HG03108 (cell line): ENCODE data around the gene EGR1.

ENCODE experiments used
- ATAC-seq: cut with Tn5 transposase; IDR thresholded peaks from one replicate; pipeline ENCODE4 v1.9.1; 2021; ENCODE audit warnings: moderate library complexity; ENCODE audit not compliant: unreplicated experiment

EGR1 gene

GRCh38 chr5:138452720-138453119 is 12.6 kb upstream of the EGR1 start:
- no peak for ATAC-seq

DNA sequence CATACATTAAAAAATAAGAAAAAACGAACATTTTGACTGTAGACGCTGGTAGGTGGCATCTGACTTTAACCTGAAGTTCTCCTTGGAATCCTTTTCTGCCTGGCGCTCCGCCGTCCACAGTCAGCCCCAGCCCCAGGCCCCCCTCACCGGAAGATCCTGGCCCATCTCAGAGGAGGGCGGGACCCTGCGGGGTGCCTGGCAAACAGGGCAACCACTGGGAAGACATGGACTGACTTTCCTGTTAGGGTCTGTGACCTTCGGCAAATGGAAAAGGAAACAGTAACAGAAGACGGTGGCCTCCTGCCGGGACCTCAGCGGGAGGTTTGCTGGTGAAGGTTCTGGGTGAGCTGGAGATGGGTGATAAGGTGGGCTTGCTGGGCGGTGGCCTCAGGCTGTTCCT is 11.7 kb upstream of the EGR1 start:
- ATAC-seq: no peak

DNA sequence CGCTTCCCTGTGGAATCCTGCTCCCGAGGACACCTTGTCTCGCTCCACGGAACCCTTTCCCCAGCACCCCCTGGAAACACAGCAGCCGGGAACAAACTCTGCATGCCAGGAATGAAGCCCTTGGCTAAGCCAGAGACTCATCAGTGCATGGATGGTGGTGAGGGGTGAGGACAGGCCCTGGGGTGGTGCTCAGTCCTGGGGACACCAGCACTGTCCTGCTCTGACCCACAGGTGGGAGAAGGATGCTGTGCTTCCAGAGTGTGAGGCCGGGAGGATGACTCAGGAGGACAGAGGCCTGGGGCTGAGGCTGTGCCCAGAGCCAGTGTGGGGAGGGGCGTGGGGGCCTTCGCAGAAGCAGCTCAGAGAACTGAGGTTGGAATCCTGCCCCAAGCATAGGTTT is 11.2 kb upstream of the EGR1 start:
- no peak for ATAC-seq

- ATAC-seq: no peak
Observed at GRCh38 chr5:138455232-138455930, 9.9 kb upstream of the EGR1 start.

DNA sequence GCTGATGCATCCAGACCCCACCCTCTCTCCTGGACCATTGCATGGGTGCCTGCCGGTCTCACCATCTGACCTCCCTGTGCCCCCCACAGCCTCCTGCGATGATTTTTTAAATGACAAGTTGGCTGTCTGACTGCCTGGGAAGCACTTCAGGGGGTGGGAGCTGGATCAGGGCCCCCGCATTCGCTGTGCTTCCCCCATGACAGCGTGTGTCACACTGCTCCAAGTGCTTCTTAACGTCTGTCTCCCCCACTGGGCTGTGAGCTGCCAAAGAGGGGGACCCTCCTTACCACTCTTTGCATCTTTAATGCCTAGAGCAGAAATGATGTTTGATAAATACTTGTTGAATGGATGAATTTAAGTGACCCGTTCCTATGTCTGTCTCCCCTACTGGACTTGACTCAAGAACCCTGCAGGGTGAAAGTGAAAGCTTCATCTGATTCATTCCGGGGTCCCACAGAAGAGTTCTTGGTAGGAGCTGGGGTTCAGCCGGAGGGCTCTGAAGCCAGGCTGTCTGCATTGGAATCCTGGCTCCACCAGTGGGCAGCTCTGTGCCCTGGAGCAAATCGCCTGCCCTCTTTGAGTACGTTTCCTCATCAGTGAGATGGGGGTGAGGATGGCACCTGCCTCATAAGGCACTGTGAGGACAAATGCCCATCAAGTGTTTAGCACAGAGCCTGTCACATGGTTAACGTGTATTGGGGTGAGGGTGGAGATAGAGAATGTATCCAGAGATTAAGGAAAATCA is 7.6 kb upstream of the EGR1 start:
- no peak for ATAC-seq

DNA sequence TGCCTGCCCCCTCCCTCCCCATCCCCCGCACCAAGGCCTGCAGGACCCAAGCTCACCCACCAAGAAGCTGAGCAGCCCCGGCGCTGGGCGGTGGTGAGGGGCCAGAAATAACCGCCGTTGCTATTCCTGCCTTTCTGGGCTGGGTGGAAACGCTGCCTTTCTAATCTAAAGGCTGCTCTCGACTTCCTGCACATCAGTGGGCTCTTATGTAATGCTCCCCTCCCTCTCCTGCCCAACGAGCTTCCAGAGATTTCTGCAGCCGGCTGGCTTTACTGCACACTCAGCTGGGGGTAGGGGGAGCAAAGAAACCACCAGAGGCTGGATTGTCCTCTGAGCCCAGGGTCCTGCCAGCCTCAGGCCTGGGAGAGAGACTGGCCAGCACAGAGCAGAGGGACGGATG is 6.9 kb upstream of the EGR1 start:
- no peak for ATAC-seq

GRCh38 chr5:138458856-138459255 is 6.4 kb upstream of the EGR1 start:
- ATAC-seq: no peak

- ATAC-seq: no peak
Observed at GRCh38 chr5:138459311-138459933, 5.9 kb upstream of the EGR1 start.

GRCh38 chr5:138460032-138460693 is 5.1 kb upstream of the EGR1 start:
- ATAC-seq: no peak

GRCh38 chr5:138461343-138462125 is 3.7 kb upstream of the EGR1 start:
- no peak for ATAC-seq

GRCh38 chr5:138463419-138464007 is 1.8 kb upstream of the EGR1 start:
- no peak for ATAC-seq

- peak; percentile 48 for ATAC-seq
Observed at GRCh38 chr5:138464008-138464387, 1.3 kb upstream of the EGR1 start.

DNA sequence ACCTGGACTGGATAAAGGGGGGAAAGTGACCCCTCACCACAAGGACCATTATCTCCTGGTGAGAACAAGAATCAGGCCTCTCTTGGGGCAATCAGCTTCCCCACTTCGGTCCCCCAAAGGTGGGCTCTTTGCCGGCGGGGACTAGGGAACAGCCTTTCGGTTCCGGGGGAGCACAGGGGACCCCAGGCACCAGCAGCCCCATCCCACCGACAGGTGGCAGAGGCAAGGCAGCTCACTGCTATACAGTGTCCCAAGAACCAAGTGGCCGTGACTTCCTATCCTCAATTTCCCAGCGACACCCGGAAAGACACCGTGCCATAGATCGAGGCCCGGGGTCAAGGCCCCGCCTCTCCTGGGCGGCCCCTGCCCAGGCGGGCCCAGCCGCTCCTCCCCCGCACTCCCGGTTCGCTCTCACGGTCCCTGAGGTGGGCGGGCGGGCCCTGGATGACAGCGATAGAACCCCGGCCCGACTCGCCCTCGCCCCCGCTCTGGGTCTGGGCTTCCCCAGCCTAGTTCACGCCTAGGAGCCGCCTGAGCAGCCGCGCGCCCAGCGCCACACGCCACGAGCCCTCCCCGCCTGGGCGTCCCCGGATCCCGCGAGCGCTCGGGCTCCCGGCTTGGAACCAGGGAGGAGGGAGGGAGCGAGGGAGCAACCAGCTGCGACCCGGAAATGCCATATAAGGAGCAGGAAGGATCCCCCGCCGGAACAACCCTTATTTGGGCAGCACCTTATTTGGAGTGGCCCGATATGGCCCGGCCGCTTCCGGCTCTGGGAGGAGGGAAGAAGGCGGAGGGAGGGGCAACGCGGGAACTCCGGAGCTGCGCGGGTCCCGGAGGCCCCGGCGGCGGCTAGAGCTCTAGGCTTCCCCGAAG is 655 bp upstream of the EGR1 start:
- ATAC-seq: peak; percentile 71

DNA sequence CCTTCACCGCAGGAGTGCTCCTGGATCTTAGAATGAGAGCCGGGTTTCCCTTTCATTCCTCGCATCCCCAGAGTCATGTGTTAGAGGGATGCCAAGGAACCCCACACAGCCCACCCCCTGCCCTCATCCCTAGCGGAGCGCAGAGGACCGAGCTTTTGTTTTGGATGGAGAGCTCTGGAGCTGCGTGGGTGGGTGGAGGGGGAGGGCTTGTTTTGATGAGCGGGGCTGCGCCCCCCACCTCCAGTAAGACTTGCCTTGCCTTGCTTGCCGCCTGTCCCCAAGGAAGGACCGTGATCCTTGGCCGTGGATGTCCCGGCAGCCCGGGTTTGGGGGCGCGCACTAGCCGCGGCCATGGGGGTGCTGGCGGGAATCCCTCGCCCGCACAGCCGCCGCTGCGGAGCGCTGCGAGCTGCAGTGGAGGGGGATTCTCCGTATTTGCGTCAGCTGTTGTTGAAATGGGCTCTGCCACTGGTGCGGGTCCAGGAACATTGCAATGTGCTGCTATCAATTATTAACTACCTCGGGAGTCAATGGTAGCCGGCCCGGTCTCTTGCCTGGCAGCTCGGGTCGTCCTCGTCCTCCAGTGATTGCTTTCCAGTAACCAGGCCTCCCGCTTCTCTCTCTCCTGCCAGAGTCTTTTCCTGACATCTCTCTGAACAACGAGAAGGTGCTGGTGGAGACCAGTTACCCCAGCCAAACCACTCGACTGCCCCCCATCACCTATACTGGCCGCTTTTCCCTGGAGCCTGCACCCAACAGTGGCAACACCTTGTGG is 1.0 kb downstream of the EGR1 start:
- ATAC-seq: no peak

- ATAC-seq: no peak
Observed at GRCh38 chr5:138466900-138467710, 1.8 kb downstream of the EGR1 start.

DNA sequence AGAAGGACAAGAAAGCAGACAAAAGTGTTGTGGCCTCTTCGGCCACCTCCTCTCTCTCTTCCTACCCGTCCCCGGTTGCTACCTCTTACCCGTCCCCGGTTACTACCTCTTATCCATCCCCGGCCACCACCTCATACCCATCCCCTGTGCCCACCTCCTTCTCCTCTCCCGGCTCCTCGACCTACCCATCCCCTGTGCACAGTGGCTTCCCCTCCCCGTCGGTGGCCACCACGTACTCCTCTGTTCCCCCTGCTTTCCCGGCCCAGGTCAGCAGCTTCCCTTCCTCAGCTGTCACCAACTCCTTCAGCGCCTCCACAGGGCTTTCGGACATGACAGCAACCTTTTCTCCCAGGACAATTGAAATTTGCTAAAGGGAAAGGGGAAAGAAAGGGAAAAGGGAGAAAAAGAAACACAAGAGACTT is 2.4 kb downstream of the EGR1 start:
- ATAC-seq: no peak

GRCh38 chr5:138468133-138468965 is 3.1 kb downstream of the EGR1 start:
- ATAC-seq: no peak
